DMS53 treated with DMSO at 0.1 percent for 48 hours (cell line): ENCODE data around the gene DYNLRB1.

Experiments used
- DNase-seq: peaks from one replicate; lab custom pipeline; 2025; ENCODE audit not compliant: unreplicated experiment; lab: John Stamatoyannopoulos, UW

DYNLRB1 gene

GRCh38 chr20:34532756-34533155, 16.5 kb downstream of the DYNLRB1 start:
- no peak for DNase-seq

GRCh38 chr20:34534391-34535165, 18.4 kb downstream of the DYNLRB1 start:
- DNase-seq, result no peak

- no peak for DNase-seq
These were observed 19.1 kb downstream of the DYNLRB1 start for GRCh38 chr20:34535301-34535840.

GRCh38 chr20:34535857-34536256, 19.6 kb downstream of the DYNLRB1 start:
- no peak for DNase-seq

GRCh38 chr20:34536798-34537394, 20.7 kb downstream of the DYNLRB1 start:
- DNase-seq, result no peak

GRCh38 chr20:34537651-34538050, 21.4 kb downstream of the DYNLRB1 start:
- no peak for DNase-seq

GRCh38 chr20:34538671-34539123, 22.5 kb downstream of the DYNLRB1 start:
- DNase-seq, result peak; percentile 43

- no peak for DNase-seq
These were observed 23.5 kb downstream of the DYNLRB1 start for GRCh38 chr20:34539756-34540155.

- DNase-seq, result no peak
These were observed 24.5 kb downstream of the DYNLRB1 start for GRCh38 chr20:34540596-34541263.

- no peak for DNase-seq
These were observed 25.2 kb downstream of the DYNLRB1 start for GRCh38 chr20:34541264-34541901.

- DNase-seq, result no peak
These were observed 25.7 kb downstream of the DYNLRB1 start for GRCh38 chr20:34541917-34542316.

GRCh38 chr20:34542439-34542838, 26.2 kb downstream of the DYNLRB1 start:
- DNase-seq, result no peak

- no peak for DNase-seq
These were observed 27.3 kb downstream of the DYNLRB1 start for GRCh38 chr20:34543463-34544056.

- DNase-seq, result no peak
These were observed 28.0 kb downstream of the DYNLRB1 start for GRCh38 chr20:34544109-34544796.

GRCh38 chr20:34546751-34547181, 30.5 kb downstream of the DYNLRB1 start:
- peak; percentile 87 for DNase-seq

- DNase-seq, result no peak
These were observed 31.8 kb downstream of the DYNLRB1 start for GRCh38 chr20:34547844-34548613.

- DNase-seq, result no peak
These were observed 33.2 kb downstream of the DYNLRB1 start for GRCh38 chr20:34549291-34549928.

GRCh38 chr20:34549929-34550305, 33.7 kb downstream of the DYNLRB1 start:
- no peak for DNase-seq

GRCh38 chr20:34552569-34552968, 36.3 kb downstream of the DYNLRB1 start:
- DNase-seq, result no peak
